Fibroblast of pulmonary artery (primary cell): ENCODE results near the gene DCLK1.

Experiments used
- DNase-seq: peaks from one replicate; pipeline ENCODE4 v3.0.0-alpha.2; 2010; ENCODE audit warnings: low read depth
- H3K4me3 ChIP-seq: replicated peaks from 2 replicates; pipeline ENCODE4 v1.5.1; 2011; ENCODE audit warnings: low read depth, mild to moderate bottlenecking, control low read depth, low read length, moderate library complexity
- CTCF ChIP-seq: IDR thresholded peaks from 2 replicates; pipeline ENCODE4 v1.5.1; 2011; ENCODE audit warnings: mild to moderate bottlenecking, control low read depth, low read length, inconsistent platforms; ENCODE audit errors: missing control alignments

Gene DCLK1

GRCh38 chr13:35903075-35903474 is 228.1 kb downstream of the DCLK1 start:
- no peak for DNase-seq
- TF ChIP-seq CTCF: no peak
- no peak overlapping the region for H3K4me3 ChIP-seq

GRCh38 chr13:35898041-35898440 is 233.1 kb downstream of the DCLK1 start:
- no peak for DNase-seq
- no peak for TF ChIP-seq CTCF
- H3K4me3 ChIP-seq: no peak overlapping the region

GRCh38 chr13:35894636-35895035 is 236.5 kb downstream of the DCLK1 start:
- DNase-seq: no peak
- TF ChIP-seq CTCF: no peak
- H3K4me3 ChIP-seq: no peak overlapping the region

GRCh38 chr13:35892837-35893814 is 238.1 kb downstream of the DCLK1 start:
- no peak for TF ChIP-seq CTCF
- DNase-seq: no peak
- H3K4me3 ChIP-seq: no peak overlapping the region

GRCh38 chr13:35891507-35892441 is 239.4 kb downstream of the DCLK1 start:
- TF ChIP-seq CTCF: no peak
- DNase-seq: peak; percentile 15
- H3K4me3 ChIP-seq: no peak overlapping the region

DNA sequence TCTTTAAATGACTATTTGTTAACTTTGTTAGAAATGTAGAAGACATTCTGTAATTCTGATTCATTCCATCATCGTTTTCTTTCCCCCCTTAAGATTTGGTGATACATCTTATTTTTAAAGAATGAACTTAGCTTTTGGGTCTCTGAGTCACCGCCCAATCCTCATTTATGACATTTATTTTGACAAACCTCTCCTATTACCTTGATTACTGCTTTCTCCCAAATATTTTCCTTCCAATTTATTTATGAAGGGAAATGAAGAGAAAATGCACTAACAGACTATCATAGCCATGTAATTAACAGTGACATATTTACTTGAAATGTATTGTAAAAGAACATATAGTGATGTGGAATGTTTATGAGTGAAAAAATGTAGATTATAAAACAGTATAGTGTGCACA is 241.6 kb downstream of the DCLK1 start:
- DNase-seq: no peak
- TF ChIP-seq CTCF: no peak
- no peak overlapping the region for H3K4me3 ChIP-seq
